Coronary artery (tissue), 2 donors: Measurements from ENCODE around the gene ZNF625.

Experiments used
- DNase-seq: peaks from one replicate; pipeline ENCODE4 v3.0.0-alpha.2; 2017; ENCODE audit warnings: low spot score
- H3K27ac ChIP-seq, 2 donors: fragments of 200-600 bp; sonication (generic); one replicate each; pipeline ENCODE4 v1.5.1; 2016 to 2019
- H3K4me3 ChIP-seq: fragments of 200-600 bp; sonication (generic); 2 replicates; pipeline ENCODE4 v1.5.1; 2016; ENCODE audit warnings: mild to moderate bottlenecking, moderate library complexity
- TF ChIP-seq, protein P1 (sequence below): fragments of 200-600 bp; sonication (generic); IDR thresholded peaks from one replicate; pipeline ENCODE4 v1.5.1; 2019; ENCODE audit warnings: antibody characterized with exemption

Gene ZNF625

DNA sequence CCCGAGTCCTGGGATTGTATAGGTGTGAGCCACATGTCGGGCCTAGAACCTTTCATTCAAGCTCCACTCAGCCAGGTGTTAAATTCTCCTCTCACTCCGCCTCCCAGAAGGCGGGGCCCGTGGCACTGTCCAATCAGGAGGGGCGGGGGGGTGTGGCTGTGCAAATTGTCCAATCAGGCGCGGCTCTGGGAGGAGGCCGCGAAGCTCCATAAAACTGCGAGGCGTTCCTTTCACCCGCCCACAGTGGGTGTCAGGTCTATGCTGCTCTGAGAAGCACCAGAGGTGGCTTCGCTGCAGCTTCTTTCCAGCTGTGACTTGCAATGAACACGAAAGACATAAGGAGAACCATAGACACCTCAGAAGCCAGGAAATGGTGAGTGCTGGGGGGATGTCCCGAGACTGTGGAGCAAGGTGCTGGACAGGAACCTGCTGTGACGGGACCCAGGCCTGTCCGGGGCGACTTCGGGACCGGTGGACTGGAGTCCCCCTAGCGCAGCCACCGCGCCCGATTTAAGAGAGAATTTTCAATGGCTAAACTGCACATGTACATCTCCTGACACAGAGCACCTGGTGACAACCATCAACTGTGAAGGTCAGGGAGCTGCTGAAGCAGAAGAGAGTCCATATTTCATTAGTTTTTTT is 3.4 kb upstream of the ZNF625 start:
- TF ChIP-seq, protein P1, sequence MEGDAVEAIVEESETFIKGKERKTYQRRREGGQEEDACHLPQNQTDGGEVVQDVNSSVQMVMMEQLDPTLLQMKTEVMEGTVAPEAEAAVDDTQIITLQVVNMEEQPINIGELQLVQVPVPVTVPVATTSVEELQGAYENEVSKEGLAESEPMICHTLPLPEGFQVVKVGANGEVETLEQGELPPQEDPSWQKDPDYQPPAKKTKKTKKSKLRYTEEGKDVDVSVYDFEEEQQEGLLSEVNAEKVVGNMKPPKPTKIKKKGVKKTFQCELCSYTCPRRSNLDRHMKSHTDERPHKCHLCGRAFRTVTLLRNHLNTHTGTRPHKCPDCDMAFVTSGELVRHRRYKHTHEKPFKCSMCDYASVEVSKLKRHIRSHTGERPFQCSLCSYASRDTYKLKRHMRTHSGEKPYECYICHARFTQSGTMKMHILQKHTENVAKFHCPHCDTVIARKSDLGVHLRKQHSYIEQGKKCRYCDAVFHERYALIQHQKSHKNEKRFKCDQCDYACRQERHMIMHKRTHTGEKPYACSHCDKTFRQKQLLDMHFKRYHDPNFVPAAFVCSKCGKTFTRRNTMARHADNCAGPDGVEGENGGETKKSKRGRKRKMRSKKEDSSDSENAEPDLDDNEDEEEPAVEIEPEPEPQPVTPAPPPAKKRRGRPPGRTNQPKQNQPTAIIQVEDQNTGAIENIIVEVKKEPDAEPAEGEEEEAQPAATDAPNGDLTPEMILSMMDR: no peak
- no peak overlapping the region for H3K4me3 ChIP-seq
- DNase-seq: no peak
- no peak overlapping the region for H3K27ac ChIP-seq

DNA sequence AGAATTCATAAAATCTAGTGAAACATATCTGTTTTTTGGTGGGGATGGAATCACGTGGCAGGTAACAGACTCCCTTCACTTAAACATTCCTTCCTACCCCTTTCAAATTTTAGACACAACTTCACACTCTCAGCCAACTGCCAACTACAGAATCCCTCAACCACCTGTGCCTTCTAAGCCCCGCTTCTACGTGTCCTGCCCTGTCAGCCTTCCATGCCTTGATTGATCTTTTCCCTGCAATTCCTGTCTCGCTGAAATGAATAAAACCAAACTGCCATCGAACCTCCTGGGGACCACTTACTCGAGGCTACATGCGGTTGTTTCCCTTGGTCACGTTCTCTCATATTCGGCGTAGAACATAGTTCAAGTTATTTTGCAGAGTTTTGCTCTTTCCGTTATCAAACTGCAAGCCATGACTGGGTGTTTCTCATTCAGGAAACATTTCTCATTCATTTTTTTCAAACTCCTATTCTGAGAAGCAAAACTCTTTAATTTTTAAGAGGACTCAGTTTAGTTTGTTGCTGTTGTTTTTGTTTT is 1.1 kb downstream of the ZNF625 start:
- Histone ChIP-seq H3K27ac (peak overlapping the region; percentile 2 to 50), H3K4me3 (peak overlapping the region; percentile 92)
- no peak for DNase-seq
- TF ChIP-seq, protein P1: no peak

DNA sequence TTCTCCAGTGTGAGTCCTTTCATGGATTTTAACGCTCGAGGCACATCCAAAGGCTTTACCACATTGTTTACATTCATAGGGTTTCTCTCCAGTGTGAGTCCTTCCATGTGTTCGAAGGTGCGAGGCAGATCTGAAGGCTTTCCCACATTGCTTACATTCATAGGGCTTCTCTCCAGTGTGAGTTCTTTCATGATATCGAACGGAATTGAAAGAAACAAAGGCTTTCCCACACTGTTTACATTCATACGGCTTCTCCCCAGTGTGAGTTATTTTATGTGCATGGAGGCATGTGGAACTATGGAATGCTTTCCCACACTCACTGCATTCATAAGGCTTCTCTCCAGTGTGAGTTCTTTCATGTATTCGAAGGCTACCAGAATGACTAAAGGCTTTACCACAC is 11.2 kb downstream of the ZNF625 start:
- Histone ChIP-seq H3K27ac (no peak overlapping the region), H3K4me3 (no peak overlapping the region)
- TF ChIP-seq, protein P1: no peak
- DNase-seq: no peak

DNA sequence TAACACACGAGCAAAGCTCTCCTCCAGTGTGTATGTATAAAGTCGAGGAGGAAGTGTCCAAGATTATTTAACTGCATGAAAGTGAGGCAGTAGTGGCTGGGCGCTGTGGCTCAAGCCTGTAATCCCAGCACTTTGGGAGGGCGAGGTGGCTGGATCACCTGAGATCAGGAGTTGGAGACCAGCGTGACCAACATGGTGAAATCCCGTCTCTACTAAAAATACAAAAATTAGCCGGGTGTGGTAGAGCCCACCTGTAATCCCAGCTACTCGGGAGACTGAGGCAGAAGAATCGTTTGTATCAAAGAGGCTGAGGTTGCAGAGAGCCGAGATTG is 15.2 kb downstream of the ZNF625 start:
- no peak overlapping the region for H3K27ac ChIP-seq
- DNase-seq: no peak
- peak overlapping the region; percentile 90 for H3K4me3 ChIP-seq
- TF ChIP-seq, protein P1: no peak

DNA sequence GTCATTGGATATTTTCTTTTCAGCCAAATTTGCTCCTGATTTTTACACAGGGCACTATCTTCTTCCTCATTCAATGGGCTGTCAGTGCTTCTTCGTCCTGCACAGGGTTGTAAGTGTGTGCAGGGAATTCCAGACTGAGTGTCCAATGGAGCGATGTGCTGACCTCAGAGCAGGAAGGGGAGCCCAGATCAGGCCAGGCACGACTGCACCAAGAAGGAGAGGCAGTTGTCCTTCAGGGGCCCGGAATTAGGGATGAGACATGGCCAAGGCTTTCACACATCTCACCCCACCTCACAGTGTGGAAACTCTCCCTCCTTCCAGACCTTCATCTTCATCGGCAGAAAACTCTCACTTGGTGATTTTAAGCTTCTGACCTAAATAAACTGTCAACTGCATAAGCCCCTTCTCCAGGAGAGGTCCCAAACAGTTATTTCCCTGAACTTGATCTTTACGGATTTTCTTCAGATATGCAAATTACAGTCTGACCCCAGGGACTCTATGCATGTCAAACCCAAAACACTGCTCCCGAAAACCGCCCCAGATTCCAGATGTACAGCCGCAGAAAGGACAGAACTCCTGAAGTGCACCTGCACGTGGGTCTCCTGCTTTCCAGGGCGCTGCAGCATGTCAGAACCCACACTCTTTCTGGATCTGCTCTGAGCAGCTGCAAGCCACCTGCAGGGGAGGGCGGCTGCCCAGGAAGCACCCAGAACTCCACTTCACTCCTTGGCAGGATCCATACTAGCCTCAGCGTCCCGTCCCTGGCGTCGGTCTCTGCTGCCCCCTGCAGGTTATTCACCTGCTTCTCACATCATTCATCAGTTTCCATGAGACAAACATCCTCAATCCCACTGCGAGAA is 15.8 kb downstream of the ZNF625 start:
- TF ChIP-seq, protein P1: peak; percentile 74
- Histone ChIP-seq H3K27ac (peak overlapping the region in 1 of 2 donors; percentile 90), H3K4me3 (peak overlapping the region; percentile 90)
- DNase-seq: peak; percentile 89

DNA sequence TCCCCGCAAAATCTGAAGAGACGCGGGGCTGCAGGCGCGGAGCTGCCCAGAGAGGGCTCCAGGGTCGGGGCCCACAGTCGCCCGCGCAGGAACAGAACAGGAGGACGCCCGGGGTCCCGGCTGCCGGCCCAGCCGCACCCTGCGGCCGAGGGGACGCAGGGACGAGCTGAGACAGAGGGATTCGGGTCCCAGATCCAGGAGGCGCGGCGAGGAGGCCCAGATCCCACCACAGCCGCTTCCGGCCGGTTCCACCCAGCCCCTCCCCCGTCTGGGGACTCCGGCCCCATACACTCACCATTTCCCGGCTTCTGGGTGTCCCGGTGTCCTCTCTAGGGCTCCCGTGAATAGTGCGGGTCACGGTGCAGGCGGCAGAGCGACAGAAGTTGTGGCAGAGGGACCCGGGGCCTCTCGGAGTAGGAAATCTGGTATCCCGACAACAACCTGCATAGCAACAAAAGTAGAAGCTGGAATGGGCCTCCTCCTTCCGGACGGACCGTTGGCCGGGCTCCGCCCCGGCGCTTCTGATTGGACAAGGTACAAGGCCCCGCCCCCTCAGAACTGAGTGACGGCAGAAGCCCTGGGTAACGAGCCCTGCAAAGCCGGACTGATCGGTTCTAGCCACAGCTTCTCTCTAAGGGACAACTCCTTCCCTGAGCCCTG is 16.5 kb downstream of the ZNF625 start, which contains the start of gene ZNF20:
TSS of gene ZNF20 (minus strand) at position 466 of the 660 bp plus-strand sequence. CDS start at position 298, 168 bp downstream.
- Histone ChIP-seq H3K27ac (peak within 1 kb of the TSS; percentile 84 to 90), H3K4me3 (peak within 1 kb of the TSS; percentile 90)
- peak; percentile 98 for DNase-seq
- TF ChIP-seq, protein P1: no peak
